GM23338 (cell line): ENCODE measurements around the gene SMG6. TPM values are rescaled to one million over a fixed set of nuclear protein-coding genes. Genes with fewer than 3 reads are reported as not detected.

Experiments used
- ATAC-seq: fragments of 200-7000 bp; cut with Tn5 transposase; 3 replicates; pipeline ENCODE4 v1.9.1; 2020
- DNase-seq: peaks from one replicate; pipeline ENCODE4 v3.0.0-alpha.2; 2015; ENCODE audit warnings: low spot score
- H2AFZ ChIP-seq: fragments of 200-600 bp; sonication (generic); 2 replicates; pipeline ENCODE4 v1.8.0; 2016; ENCODE audit warnings: antibody characterized with exemption, mild to moderate bottlenecking, moderate library complexity
- H3F3A ChIP-seq: fragments of 200-600 bp; sonication (generic); replicated peaks from 2 replicates; pipeline ENCODE4 v1.8.0; 2017; ENCODE audit warnings: antibody characterized with exemption, mixed run types, low read depth
- H3K27ac ChIP-seq: fragments of 200-600 bp; sonication (generic); 2 replicates; pipeline ENCODE4 v1.6.1; 2016; ENCODE audit warnings: low read depth
- H3K27me3 ChIP-seq: fragments of 200-600 bp; sonication (generic); 2 replicates; pipeline ENCODE4 v1.8.0; 2016; ENCODE audit warnings: mild to moderate bottlenecking, mixed run types, moderate library complexity; ENCODE audit not compliant: insufficient read depth
- H3K36me3 ChIP-seq: fragments of 200-600 bp; sonication (generic); 2 replicates; pipeline ENCODE4 v1.8.0; 2016; ENCODE audit warnings: mild to moderate bottlenecking; ENCODE audit not compliant: insufficient read depth
- H3K4me1 ChIP-seq: fragments of 200-600 bp; sonication (generic); 2 replicates; pipeline ENCODE4 v1.8.0; 2016; ENCODE audit warnings: mild to moderate bottlenecking, moderate library complexity; ENCODE audit not compliant: insufficient read depth
- H3K4me2 ChIP-seq: fragments of 200-600 bp; sonication (generic); 2 replicates; pipeline ENCODE4 v1.7.1; 2017; ENCODE audit warnings: mixed run types
- H3K4me3 ChIP-seq: fragments of 200-600 bp; sonication (generic); 2 replicates; pipeline ENCODE4 v1.6.1; 2016; ENCODE audit warnings: mixed run types
- H3K79me2 ChIP-seq: fragments of 200-600 bp; sonication (generic); replicated peaks from 2 replicates; pipeline ENCODE4 v1.8.0; 2017; ENCODE audit warnings: mild to moderate bottlenecking; ENCODE audit not compliant: insufficient read depth
- H3K9me2 ChIP-seq: fragments of 200-600 bp; sonication (generic); 2 replicates; pipeline ENCODE4 v1.8.0; 2017; ENCODE audit not compliant: insufficient read depth
- H4K20me1 ChIP-seq: fragments of 200-600 bp; sonication (generic); replicated peaks from 2 replicates; pipeline ENCODE4 v1.8.0; 2017; ENCODE audit warnings: mild to moderate bottlenecking; ENCODE audit not compliant: insufficient read depth
- H3K27ac Mint-ChIP-seq: 2 replicates; pipeline ENCODE4 v1.8.0; 2020; ENCODE audit warnings: inconsistent platforms, mild to moderate bottlenecking, moderate library complexity, mixed read lengths
- H3K27me3 Mint-ChIP-seq: 3 replicates; pipeline ENCODE4 v1.8.0; 2022; ENCODE audit warnings: low read depth, mild to moderate bottlenecking, moderate library complexity, mixed read lengths, inconsistent platforms; ENCODE audit not compliant: insufficient read depth, poor library complexity
- H3K36me3 Mint-ChIP-seq: 3 replicates; pipeline ENCODE4 v1.8.0; 2021; ENCODE audit warnings: low read depth, mild to moderate bottlenecking, inconsistent platforms, moderate library complexity, mixed read lengths
- H3K4me1 Mint-ChIP-seq: 3 replicates; pipeline ENCODE4 v1.8.0; 2020; ENCODE audit warnings: mild to moderate bottlenecking, inconsistent platforms, mixed read lengths
- H3K4me3 Mint-ChIP-seq: 3 replicates; pipeline ENCODE4 v1.8.0; 2021; ENCODE audit warnings: moderate library complexity, mild to moderate bottlenecking, inconsistent platforms, mixed read lengths
- H3K9me3 Mint-ChIP-seq: 3 replicates; pipeline ENCODE4 v1.8.0; 2020; ENCODE audit warnings: moderate library complexity, mild to moderate bottlenecking, inconsistent platforms, mixed read lengths
- CREB1 ChIP-seq: fragments of 250-450 bp; sonication (Bioruptor Pico); IDR thresholded peaks from 2 replicates; pipeline ENCODE4 v1.5.0; 2020; ENCODE audit warnings: low read depth, mild to moderate bottlenecking, moderate library complexity
- CTCF ChIP-seq, 2 experiments: fragments of 200-600 bp in 1 of 2; sonication (generic) in 1 of 2; conservative IDR thresholded peaks; 2 replicates each; pipeline versions ENCODE4 v1.5.1 to v1.6.1; 2016 to 2017; ENCODE audit warnings: antibody characterized with exemption in 2 of 2, low read depth in 2 of 2, mild to moderate bottlenecking in 2 of 2, moderate library complexity in 1 of 2
- ETS1 ChIP-seq: IDR thresholded peaks from 2 replicates; pipeline ENCODE4 v1.6.1; 2016; ENCODE audit warnings: antibody characterized with exemption
- EZH2 ChIP-seq: fragments of 200-600 bp; sonication (generic); IDR thresholded peaks from one replicate; pipeline ENCODE4 v1.8.0; 2017; ENCODE audit warnings: antibody characterized with exemption, mild to moderate bottlenecking, low read depth; ENCODE audit not compliant: unreplicated experiment
- EZH2phosphoT487 ChIP-seq: fragments of 200-600 bp; sonication (generic); IDR thresholded peaks from one replicate; pipeline ENCODE4 v1.8.1; 2018; ENCODE audit warnings: antibody characterized with exemption; ENCODE audit not compliant: unreplicated experiment
- JUNB ChIP-seq: IDR thresholded peaks from one replicate; pipeline ENCODE4 v1.6.1; 2016; ENCODE audit warnings: antibody characterized with exemption; ENCODE audit not compliant: unreplicated experiment
- NANOG ChIP-seq: IDR thresholded peaks from 2 replicates; pipeline ENCODE4 v1.6.1; 2016; ENCODE audit warnings: antibody characterized with exemption, borderline replicate concordance
- POLR2AphosphoS5 ChIP-seq: IDR thresholded peaks from 2 replicates; pipeline ENCODE4 v1.6.1; 2016; ENCODE audit warnings: antibody characterized with exemption, low read depth
- STAT1 ChIP-seq: IDR thresholded peaks from one replicate; pipeline ENCODE4 v1.6.1; 2016; ENCODE audit warnings: antibody characterized with exemption; ENCODE audit not compliant: unreplicated experiment
- ZNF114 ChIP-seq: fragments of 250-450 bp; sonication (Bioruptor Pico); IDR thresholded peaks from 2 replicates; pipeline ENCODE4 v1.5.0; 2020; ENCODE audit warnings: mild to moderate bottlenecking, moderate library complexity
- ZNF331 ChIP-seq: fragments of 250-450 bp; sonication (Bioruptor Pico); IDR thresholded peaks from 2 replicates; pipeline ENCODE4 v1.5.0; 2020; ENCODE audit warnings: low read depth, mild to moderate bottlenecking, moderate library complexity
- polyA plus RNA-seq: library from polyadenylated mRNA; unstranded; fragments of >200 nt; fragmentation: Nextera tagmentation; extraction: Ambion mirVana; gene quantifications from 2 replicates; pipeline ENCODE4 v1.2.1, GENCODE V29; 2016
- total RNA-seq: library from RNA; depleted of rRNA; stranded (reverse); fragments of >200 nt; shearing (Covaris generic); gene quantifications from 2 replicates; pipeline ENCODE4 v1.2.3, GENCODE V29; 2014
- TF ChIP-seq, protein P1 (sequence below): fragments of 250-450 bp; sonication (Bioruptor Pico); IDR thresholded peaks from 2 replicates; pipeline ENCODE4 v1.5.0; 2020; ENCODE audit warnings: mild to moderate bottlenecking, moderate library complexity
- TF ChIP-seq, protein P2 (sequence below): IDR thresholded peaks from one replicate; pipeline ENCODE4 v1.6.1; 2018; ENCODE audit warnings: antibody characterized with exemption; ENCODE audit not compliant: unreplicated experiment

The SMG6 gene
- total and polyA plus RNA-seq, 2 experiments from 2014 or later, result 10.4 to 43.1 TPM

- Histone ChIP-seq H3K79me2 (no peaks in the 10 kb centered on the region), H2AFZ (no peak overlapping the region), H3K4me1 (peaks cover 31% of the 10 kb centered on the region), H3K27me3 (peaks cover 71% of the 10 kb centered on the region), H3K4me3 (peak overlapping the region; percentile 49), H3F3A (0 out of 2 replicates have a peak, but pooled peaks cover 10% of the 10 kb centered on the region), H3K36me3 (no peaks in the 10 kb centered on the region), H3K9me2 (no peaks in the 10 kb centered on the region), H4K20me1 (no peaks in the 10 kb centered on the region; the same call in 1 of the 2 replicates), H3K27ac (no peak overlapping the region), H3K4me2 (peak overlapping the region; percentile 73)
- peaks cover 69% of the 10 kb centered on the region for H3K27me3 Mint-ChIP-seq
- DNase-seq (peak; percentile 82), ATAC-seq (peak; percentile 28)
- peaks cover 7% of the 10 kb centered on the region for H3K36me3 Mint-ChIP-seq
- no peaks in the 10 kb centered on the region for H3K9me3 Mint-ChIP-seq
- peak overlapping the region; percentile 54 for H3K4me3 Mint-ChIP-seq
- H3K4me1 Mint-ChIP-seq, result peaks cover 31% of the 10 kb centered on the region
- TF ChIP-seq ETS1 (no peak), EZH2 (no peak), POLR2AphosphoS5 (0 out of 2 replicates have a peak, but pooled peaks have one; percentile 27), EZH2phosphoT487 (no peak), CREB1 (CRISPR knock-in tag) (peak; percentile 45; the same call in 1 of the 2 replicates), STAT1 (no peak), CTCF (conservative IDR thresholded peaks at IDR 0.05; ENCODE audit: low read depth in 2 of 2) (peak; percentile 64 to 83), NANOG (no peak), ZNF331 (CRISPR knock-in tag) (peak; percentile 41; the same call in 1 of the 2 replicates), JUNB (no peak), ZNF114 (CRISPR knock-in tag) (no peak)
- TF ChIP-seq, protein P1, sequence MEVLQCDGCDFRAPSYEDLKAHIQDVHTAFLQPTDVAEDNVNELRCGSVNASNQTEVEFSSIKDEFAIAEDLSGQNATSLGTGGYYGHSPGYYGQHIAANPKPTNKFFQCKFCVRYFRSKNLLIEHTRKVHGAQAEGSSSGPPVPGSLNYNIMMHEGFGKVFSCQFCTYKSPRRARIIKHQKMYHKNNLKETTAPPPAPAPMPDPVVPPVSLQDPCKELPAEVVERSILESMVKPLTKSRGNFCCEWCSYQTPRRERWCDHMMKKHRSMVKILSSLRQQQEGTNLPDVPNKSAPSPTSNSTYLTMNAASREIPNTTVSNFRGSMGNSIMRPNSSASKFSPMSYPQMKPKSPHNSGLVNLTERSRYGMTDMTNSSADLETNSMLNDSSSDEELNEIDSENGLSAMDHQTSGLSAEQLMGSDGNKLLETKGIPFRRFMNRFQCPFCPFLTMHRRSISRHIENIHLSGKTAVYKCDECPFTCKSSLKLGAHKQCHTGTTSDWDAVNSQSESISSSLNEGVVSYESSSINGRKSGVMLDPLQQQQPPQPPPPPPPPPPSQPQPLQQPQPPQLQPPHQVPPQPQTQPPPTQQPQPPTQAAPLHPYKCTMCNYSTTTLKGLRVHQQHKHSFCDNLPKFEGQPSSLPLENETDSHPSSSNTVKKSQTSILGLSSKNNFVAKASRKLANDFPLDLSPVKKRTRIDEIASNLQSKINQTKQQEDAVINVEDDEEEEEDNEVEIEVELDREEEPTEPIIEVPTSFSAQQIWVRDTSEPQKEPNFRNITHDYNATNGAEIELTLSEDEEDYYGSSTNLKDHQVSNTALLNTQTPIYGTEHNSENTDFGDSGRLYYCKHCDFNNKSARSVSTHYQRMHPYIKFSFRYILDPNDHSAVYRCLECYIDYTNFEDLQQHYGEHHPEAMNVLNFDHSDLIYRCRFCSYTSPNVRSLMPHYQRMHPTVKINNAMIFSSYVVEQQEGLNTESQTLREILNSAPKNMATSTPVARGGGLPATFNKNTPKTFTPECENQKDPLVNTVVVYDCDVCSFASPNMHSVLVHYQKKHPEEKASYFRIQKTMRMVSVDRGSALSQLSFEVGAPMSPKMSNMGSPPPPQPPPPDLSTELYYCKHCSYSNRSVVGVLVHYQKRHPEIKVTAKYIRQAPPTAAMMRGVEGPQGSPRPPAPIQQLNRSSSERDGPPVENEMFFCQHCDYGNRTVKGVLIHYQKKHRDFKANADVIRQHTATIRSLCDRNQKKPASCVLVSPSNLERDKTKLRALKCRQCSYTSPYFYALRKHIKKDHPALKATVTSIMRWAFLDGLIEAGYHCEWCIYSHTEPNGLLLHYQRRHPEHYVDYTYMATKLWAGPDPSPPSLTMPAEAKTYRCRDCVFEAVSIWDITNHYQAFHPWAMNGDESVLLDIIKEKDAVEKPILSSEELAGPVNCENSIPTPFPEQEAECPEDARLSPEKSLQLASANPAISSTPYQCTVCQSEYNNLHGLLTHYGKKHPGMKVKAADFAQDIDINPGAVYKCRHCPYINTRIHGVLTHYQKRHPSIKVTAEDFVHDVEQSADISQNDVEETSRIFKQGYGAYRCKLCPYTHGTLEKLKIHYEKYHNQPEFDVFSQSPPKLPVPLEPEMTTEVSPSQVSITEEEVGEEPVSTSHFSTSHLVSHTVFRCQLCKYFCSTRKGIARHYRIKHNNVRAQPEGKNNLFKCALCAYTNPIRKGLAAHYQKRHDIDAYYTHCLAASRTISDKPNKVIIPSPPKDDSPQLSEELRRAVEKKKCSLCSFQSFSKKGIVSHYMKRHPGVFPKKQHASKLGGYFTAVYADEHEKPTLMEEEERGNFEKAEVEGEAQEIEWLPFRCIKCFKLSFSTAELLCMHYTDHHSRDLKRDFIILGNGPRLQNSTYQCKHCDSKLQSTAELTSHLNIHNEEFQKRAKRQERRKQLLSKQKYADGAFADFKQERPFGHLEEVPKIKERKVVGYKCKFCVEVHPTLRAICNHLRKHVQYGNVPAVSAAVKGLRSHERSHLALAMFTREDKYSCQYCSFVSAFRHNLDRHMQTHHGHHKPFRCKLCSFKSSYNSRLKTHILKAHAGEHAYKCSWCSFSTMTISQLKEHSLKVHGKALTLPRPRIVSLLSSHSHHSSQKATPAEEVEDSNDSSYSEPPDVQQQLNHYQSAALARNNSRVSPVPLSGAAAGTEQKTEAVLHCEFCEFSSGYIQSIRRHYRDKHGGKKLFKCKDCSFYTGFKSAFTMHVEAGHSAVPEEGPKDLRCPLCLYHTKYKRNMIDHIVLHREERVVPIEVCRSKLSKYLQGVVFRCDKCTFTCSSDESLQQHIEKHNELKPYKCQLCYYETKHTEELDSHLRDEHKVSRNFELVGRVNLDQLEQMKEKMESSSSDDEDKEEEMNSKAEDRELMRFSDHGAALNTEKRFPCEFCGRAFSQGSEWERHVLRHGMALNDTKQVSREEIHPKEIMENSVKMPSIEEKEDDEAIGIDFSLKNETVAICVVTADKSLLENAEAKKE (CRISPR knock-in tag), result no peak
- TF ChIP-seq, protein P2, sequence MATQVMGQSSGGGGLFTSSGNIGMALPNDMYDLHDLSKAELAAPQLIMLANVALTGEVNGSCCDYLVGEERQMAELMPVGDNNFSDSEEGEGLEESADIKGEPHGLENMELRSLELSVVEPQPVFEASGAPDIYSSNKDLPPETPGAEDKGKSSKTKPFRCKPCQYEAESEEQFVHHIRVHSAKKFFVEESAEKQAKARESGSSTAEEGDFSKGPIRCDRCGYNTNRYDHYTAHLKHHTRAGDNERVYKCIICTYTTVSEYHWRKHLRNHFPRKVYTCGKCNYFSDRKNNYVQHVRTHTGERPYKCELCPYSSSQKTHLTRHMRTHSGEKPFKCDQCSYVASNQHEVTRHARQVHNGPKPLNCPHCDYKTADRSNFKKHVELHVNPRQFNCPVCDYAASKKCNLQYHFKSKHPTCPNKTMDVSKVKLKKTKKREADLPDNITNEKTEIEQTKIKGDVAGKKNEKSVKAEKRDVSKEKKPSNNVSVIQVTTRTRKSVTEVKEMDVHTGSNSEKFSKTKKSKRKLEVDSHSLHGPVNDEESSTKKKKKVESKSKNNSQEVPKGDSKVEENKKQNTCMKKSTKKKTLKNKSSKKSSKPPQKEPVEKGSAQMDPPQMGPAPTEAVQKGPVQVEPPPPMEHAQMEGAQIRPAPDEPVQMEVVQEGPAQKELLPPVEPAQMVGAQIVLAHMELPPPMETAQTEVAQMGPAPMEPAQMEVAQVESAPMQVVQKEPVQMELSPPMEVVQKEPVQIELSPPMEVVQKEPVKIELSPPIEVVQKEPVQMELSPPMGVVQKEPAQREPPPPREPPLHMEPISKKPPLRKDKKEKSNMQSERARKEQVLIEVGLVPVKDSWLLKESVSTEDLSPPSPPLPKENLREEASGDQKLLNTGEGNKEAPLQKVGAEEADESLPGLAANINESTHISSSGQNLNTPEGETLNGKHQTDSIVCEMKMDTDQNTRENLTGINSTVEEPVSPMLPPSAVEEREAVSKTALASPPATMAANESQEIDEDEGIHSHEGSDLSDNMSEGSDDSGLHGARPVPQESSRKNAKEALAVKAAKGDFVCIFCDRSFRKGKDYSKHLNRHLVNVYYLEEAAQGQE, result no peak
- H3K27ac Mint-ChIP-seq, result no peak overlapping the region
These were observed 244.7 kb downstream of the SMG6 start for GRCh38 chr17:2058586-2059546.
